Measurements from ENCODE around the gene CHST1.

Gene CHST1

DNA sequence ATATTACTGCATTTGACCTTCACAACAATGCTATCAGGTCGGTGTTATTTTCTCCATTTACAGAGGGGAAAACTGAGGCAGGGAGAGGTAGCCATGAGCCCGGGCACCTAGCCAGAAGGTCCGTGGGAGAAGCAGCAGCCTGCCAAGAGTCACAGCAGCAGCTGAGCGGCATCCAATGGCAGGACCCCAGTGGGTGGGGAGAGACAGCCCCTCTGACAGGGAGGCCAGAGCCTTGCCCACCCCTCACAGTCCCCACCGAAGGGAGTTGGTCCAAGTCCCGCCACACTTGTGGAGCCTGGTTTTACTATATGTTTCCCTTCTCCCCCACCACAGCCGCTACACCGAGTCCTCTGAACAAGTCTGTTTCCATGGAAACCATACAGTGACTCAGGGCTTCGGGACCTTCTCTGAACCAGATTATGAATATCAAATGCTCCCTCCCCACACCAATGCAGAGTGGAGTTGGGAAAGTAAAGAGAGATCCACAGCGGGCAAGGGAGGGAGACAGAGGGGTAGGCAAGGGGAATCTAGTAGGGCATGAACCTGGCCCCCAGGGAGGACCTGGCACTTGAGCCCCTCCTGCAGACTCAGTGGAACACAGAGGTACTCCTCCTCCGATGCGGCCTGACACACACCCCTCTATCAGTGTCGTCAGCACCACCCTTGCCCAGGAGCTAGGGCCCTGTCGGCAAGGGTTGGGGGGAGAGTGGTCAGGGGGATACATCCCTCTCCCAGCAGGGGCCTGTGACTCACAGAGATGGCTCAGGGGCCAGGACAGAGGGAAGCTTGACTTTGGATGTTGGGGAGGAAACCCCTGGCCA lies 2.5 kb downstream of the CHST1 start:
- no peak overlapping the region for H3K4me3 ChIP-seq (ENCODE audit: low read depth, low read length)
- TF ChIP-seq, protein P1, sequence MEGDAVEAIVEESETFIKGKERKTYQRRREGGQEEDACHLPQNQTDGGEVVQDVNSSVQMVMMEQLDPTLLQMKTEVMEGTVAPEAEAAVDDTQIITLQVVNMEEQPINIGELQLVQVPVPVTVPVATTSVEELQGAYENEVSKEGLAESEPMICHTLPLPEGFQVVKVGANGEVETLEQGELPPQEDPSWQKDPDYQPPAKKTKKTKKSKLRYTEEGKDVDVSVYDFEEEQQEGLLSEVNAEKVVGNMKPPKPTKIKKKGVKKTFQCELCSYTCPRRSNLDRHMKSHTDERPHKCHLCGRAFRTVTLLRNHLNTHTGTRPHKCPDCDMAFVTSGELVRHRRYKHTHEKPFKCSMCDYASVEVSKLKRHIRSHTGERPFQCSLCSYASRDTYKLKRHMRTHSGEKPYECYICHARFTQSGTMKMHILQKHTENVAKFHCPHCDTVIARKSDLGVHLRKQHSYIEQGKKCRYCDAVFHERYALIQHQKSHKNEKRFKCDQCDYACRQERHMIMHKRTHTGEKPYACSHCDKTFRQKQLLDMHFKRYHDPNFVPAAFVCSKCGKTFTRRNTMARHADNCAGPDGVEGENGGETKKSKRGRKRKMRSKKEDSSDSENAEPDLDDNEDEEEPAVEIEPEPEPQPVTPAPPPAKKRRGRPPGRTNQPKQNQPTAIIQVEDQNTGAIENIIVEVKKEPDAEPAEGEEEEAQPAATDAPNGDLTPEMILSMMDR (IDR thresholded peaks at IDR 0.05; ENCODE audit: low read depth, low read length), result no peak

DNA sequence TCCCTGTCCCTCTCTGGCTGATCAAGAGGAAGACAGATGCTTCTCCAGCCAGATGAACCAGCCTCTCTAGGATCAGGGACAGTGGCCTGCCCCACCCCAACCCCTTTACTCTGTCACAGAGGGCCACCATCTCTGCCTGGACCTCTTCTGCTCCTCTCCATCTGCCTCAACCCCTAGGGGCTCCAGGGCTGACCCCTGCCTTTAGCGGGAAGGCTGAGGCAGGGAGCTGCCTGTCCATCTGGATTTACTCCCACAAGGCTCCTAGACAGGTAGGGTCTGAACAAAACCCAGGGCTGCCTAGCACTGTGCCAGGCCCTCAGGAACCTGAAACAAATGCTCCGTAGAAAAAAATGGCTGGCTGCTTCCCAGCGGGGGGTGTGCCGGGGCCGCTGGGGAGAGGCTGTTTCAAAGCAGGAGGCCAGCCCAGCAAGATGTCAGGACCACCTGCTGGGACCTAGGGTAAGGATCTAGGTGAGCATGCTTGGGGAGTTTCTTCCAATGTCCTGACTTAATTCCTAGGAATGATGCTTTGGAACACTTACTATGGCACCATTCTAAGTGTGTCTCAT lies 3.2 kb downstream of the CHST1 start:
- no peak overlapping the region for H3K4me3 ChIP-seq (ENCODE audit: low read depth, low read length)
- TF ChIP-seq, protein P1 (IDR thresholded peaks at IDR 0.05; ENCODE audit: low read depth, low read length), result no peak

DNA sequence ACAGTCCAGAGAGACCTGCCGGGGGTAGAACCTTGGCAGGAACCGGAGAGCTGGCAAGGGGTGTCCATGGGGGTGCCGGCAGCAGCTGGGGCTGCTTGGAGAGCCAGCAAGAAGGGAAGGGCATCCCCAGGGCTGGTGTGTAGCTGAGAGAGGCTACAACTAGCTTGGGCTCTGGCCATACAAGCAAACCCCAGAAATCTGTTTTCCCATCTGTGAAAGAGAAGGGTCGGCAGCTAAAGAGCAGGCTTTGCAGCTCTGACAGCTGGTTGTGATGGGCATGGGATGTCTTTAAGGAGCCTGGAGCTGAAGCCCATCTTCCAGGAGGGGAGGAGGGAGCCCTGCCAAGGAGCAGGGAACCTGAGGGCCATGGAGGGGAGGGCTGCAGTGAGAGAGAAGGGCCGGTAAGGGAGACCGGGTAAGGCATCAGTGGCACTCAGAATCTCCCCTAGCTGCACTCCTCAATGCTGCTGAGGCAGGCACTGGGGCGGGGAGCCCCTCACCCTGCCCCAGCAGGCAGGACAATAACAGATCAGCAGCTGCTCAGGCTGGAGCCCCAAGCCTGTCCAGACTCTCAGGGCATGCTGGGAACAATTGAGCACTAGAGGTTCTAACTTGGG lies 3.9 kb downstream of the CHST1 start:
- H3K4me3 ChIP-seq (ENCODE audit: low read depth, low read length), result no peak overlapping the region
- TF ChIP-seq, protein P1 (IDR thresholded peaks at IDR 0.05; ENCODE audit: low read depth, low read length), result no peak

DNA sequence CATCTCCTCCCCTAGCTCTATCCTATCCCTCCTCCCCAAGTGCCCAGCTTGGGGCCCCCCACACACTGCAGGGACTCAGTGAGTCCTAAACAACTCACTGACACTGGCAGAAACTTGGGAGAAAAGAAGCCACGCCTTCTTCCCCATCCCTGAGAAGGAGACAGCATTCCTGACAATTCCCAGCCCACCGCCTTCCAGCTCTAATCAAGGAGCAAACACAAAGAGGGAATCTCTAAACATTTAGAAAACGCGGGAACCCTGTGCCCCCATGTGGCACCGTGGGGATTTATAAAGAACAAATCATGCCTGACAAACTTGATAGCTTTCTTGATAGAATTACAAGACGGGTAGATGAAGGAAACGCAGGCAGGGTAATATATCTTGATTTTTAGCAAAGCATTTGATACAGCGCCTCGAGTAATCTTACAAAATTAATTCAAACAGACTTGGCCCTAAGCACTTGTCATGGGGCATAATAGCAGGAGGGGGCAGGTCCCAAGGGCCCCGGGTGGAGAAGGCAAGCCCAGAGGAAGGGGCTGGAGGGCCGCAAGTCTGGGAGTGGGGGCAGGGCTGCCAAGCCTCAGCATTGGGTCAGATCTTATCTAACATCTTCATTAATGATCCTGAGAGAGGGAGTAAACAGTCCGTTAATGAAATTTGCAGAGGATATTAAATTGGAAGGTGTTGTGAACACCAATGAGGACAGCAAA lies 4.5 kb downstream of the CHST1 start:
- no peak overlapping the region for H3K4me3 ChIP-seq (ENCODE audit: low read depth, low read length)
- TF ChIP-seq, protein P1 (IDR thresholded peaks at IDR 0.05; ENCODE audit: low read depth, low read length), result no peak

DNA sequence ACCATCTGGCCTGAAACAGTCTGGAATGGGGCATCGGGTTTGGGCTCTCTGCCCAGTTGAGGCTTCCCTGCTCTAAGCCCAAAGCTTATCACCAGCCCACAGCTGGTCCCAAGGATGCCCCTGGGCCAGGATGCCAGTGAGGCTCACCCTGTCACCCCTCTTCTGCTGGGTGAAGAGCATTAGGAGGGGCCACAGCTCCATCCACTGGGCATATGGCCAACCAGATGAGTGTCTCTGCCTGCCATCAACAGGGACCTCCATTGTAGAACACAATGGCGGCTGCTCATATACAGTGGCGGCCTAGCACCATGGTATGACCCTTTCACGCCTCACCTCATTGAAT lies 5.6 kb downstream of the CHST1 start:
- TF ChIP-seq, protein P1 (IDR thresholded peaks at IDR 0.05; ENCODE audit: low read depth, low read length), result no peak
- no peak overlapping the region for H3K4me3 ChIP-seq (ENCODE audit: low read depth, low read length)

DNA sequence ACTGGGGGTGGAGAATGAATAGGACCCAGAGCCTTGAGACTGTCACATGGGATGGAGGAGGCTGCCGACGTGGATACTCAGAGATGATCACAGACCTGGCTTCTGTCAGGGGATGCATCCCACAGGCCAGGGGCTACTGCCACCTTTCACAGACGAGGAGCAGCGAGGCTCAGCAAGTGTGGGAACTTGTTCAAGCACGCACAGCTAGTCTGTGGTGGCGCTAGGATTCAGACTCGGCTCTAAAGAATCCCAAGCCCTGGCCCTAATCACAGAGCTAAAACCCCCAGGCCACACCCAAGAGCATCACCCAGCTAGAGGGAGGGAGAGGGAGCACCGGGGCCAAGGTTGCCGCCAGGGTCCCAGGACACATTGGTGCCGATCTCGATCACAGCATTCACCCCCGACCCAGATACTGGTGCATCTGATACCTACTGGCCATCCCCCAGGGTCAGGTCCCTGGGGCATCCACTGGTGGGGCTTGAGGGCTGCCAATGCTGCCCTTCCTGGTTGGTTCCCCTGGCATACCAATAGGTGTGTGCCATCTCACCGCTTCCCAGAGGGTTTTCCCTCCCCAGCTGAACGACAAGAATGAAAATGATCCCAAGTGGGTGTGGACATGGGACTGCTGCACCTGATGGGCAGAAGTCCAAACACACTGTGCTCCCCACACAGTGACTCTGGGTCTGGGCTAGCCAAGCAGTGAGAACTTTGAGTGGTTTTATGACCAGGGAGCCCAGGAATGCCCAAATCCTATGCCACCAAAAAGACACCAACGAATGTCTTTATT lies 6.2 kb downstream of the CHST1 start:
- TF ChIP-seq, protein P1 (IDR thresholded peaks at IDR 0.05; ENCODE audit: low read depth, low read length), result no peak
- H3K4me3 ChIP-seq (ENCODE audit: low read depth, low read length), result no peak overlapping the region

All from WI38 (cell line).